M059J (cell line): ENCODE results near the gene DLGAP1. TPM values are rescaled to one million over a fixed set of nuclear protein-coding genes. Genes with fewer than 3 reads are reported as not detected.

Experiments
- DNase-seq: peaks from one replicate; pipeline ENCODE4 v3.0.0-alpha.2; 2012; ENCODE audit warnings: low read depth
- total RNA-seq: library from RNA; depleted of rRNA; stranded (reverse); fragments of >200 nt; shearing (Covaris generic); gene quantifications from 2 replicates; pipeline ENCODE4 v1.2.3, GENCODE V29; 2014

The DLGAP1 gene
- total RNA-seq, 1 experiment from 2014 or later, result not detected

DNA sequence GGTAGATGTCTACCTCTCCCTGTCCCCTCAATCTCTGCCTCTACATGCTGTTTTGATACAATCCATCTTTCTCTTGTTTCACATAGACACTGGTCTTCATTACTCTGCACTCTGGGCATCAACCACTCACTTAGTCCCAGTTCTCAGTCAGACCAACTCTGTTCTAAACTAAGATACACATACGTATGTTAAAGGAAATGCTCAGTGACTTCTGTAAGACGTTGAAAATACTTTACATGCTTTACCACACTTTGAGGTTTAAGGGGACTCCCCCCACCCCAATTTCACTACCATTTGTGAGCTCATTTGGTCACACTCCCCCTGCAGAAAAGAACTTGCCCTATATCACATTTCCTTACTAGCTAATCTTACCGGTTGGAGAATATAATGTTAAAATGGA, 507.7 kb downstream of the DLGAP1 start:
- no peak for DNase-seq

DNA sequence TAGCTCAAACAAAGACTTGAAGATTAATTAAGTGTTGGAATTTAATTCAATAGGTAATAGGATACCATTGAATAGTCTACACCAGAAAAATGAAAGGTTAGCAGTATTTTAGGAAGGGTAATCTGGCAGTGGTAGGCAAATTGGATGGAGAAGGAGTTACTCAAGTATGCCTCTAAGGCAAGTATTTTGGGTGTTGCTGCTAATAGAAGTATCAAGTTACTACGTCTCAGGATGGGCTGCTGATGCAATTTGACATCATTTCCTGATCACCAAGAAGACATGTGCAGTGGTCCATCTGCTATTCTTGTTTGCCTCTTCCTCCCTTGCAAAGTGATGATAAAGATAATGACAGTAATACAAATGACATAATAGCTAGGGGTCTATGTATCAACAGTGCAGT, 519.8 kb downstream of the DLGAP1 start:
- DNase-seq, result no peak

DNA sequence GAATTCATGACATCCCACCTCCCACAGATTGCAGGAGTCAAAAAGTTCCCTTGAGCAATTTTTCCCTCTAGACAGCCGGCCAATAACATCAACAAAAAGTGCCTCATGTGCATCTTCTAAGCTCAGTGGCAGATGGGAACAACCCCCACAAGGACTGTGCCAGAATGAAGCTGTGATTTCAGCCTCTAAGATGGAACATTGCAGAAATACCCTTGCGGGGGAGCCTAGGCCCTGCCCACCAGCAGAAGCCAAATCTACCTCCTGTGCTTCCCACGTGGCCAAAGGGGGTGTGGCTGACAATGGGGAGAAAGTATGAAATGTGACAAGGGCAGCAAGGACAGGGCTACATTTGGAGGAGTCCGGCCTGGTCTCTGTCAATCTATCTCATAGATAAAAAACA, 522.8 kb downstream of the DLGAP1 start:
- no peak for DNase-seq

DNA sequence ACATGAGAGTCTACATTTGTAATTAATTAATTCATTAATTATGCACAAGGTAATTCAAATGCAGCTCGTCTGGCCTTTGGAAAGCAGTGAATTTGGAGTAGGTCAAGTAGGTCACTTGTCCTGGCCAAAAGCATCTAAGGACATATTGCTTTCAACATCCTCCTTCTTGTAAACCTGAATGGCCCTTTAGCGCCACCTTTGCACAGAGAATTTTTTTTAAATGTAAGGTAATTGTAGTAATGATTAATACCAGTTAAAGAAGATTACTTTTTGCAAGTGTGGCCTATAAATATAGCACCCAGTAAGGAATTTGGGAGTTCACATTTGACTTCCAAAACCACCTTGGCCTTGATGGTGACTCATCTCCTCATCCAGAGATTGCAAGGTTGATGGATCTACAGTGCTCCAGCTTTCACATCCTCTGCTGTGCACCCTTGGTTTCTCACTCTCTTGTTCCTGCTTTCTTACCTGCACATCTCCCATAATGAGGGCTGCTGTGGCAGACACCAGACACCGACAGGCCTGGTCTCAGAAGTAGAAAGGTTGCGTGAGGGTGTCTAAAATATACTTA, 523.5 kb downstream of the DLGAP1 start:
- peak; percentile 5 for DNase-seq

DNA sequence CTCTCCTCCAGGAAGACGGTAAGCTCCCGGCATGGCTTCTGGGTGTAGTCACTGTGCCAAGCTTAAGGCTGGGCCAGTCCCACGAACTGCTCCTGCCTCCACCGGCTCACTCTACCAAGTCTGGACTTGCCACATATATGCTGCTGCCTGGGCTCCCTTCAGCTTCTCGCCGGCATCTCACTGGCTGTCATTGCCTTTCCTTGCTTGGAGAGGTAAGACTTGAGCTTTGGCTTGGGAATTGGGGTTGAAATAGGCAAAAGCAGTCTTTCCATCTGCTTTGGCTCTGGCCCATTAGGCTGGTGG, 524.1 kb downstream of the DLGAP1 start:
- DNase-seq, result no peak

DNA sequence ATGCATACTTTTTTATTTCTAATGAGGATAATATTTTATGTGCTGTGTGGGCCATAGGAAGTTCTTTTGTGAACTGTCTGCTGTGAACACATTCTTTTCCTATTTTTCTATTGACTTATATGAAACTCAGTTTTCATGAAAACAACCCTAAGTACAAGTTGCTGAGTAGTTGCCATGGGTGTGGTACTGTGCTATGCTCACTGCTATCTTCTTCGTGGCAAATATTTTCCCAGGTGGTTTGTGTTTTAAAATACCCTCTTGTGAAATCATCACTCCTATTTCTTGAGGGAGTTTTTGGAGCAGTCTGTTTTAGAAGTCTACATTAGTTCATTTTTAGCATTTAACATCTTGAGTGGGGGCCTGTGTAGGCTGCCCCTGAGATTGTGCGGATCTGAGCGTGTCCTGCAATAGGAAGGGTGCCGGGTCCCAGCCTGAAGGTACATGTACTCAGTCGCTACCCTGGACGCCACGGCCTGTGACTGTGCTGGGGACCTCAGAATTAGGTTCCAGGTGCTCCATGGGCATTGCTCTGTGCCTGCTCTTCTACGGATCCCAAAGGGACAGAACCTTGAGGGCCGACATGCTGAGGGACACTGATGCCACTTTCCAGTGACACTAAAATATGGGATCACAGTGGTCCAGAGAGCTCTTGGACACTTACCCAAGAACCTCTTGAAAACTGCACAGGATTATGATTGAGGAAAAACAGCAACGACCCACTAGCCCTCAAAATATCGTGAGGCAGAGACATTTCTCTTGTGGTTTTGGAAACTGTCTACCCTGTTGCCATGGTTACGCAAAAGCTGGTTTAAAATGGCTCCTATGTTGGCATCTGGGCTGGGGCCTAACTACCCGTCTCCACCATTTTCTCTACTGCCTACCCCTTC, 524.7 kb downstream of the DLGAP1 start:
- no peak for DNase-seq

GRCh38 chr18:3924455-3924854, 530.7 kb downstream of the DLGAP1 start:
- no peak for DNase-seq

GRCh38 chr18:3923750-3924149, 531.4 kb downstream of the DLGAP1 start:
- DNase-seq, result peak; percentile 5

DNA sequence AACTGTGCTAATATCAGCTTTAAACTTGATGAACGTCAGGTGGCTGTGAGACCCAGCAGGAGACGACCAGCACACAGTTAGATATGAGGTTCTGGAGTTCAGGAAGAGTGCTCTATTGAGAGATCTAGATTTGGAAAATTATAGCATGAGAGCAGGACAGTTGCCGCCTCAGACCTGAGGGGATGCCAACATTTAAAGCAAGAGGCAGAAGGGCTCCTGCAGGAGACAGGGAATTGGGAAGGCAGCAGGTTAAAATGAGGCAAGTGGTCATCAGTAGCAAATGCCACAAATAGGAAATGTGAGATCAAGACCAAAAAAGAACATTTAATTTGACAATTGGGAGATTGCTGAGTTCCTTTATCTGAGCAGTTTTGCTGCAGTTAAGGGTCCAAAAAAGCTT, 533.3 kb downstream of the DLGAP1 start:
- DNase-seq, result no peak

DNA sequence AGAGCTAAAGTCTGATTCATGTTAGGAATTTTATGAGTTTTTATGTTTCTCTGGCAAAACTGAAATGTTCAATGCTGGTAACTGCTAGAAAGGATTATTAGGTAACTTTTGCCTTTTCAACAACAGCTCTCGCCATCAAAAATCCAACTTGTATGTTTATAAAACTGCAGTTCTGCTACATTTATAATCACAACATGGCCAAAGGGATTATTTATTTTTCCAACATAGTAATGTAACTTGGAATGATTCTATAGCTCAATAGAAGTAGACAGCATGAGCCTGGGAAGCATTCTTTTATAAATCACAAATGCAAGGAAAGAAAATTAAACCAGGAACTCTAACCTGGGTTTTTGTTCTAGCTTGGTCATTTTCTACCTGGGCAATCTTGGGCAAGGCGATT, 534.3 kb downstream of the DLGAP1 start:
- no peak for DNase-seq

DNA sequence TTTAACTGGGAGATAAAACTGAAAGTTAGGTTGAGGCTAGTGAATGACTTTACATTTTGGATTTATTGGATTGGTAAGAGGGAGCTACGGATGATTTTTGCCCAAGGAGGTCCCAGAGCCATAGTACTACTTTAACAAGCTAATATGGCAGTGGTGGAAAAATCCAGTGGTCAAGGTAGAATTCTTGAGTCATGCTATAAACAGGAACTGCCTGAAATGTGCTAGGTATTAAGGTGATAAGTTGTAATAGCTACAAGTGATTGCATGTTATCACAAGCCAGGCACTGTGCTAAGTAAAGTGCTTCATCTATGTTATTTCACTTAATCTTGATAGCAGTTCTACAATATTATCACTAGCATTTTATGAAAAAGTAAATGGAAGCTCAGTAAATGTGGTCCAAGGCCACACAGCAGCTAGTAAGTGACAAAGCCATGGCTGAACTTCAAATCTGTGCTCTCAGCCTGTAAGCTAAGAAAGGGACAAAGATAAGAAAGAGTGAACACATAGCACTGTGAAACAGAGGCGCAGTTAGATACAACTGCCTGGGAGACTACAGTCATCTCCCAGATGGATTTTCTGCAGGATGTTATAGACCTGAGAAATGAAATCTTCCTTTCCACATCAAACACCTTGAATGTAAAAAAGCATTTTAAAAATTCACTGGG, 535.6 kb downstream of the DLGAP1 start:
- no peak for DNase-seq

GRCh38 chr18:3916082-3916481, 539.0 kb downstream of the DLGAP1 start:
- DNase-seq, result no peak

DNA sequence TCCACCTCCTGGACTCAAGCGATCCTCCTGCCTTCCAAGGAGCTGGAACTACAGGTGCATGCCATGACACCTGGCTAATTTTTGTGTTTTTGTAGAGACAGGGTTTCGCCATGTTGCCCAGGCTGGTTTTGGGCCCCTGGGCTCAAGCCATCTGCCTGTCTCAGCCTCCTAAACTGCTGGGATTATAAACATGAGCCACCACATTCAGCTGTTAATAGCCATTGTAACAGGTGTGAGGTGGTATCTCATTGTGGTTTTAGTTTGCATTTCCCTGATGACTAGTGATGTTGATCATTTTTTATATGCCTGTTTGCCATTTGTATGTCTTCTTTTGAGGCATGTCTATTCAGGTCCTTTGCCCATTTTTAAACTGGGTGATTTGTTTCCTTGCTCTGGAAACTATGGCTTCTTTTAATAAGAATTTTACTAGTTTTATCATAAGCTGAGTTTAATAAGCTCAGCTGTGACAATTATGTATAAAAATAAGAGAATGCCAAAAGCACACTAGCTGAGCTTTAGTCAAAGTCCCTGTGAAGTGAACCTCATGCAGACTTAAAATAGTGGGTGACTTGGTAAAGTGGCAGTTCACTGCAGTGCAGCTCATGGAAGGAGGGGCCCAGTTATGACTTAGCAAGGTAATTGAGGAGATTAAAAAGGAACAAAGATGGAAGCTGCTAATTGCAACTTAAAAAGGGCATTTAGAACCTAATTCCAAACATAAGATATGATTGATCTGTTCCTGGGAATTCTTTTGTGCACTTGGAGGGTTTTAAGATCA, 540.1 kb downstream of the DLGAP1 start:
- DNase-seq, result no peak

- no peak for DNase-seq
Observed at GRCh38 chr18:3914109-3914508, 541.0 kb downstream of the DLGAP1 start.

GRCh38 chr18:3912705-3913104, 542.4 kb downstream of the DLGAP1 start:
- DNase-seq, result no peak

DNA sequence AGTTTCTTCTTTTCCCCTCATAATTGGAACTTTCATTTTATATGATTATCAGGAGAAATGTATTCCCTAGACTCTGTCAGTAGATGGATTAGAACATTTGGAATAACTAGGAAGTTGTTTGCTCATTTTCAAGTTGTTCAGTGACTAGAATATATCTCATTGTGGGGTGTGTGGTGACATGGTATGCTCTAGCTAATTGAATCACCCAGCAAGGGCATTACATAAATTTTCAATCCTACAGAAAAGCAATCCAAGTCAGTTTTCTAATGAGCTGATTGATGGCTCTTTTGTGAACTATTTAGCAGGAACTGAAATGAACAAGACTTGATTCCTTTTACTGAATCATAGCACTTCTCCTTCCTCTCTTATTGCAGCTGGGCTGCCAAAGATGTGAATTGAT, 543.7 kb downstream of the DLGAP1 start:
- DNase-seq, result no peak

DNA sequence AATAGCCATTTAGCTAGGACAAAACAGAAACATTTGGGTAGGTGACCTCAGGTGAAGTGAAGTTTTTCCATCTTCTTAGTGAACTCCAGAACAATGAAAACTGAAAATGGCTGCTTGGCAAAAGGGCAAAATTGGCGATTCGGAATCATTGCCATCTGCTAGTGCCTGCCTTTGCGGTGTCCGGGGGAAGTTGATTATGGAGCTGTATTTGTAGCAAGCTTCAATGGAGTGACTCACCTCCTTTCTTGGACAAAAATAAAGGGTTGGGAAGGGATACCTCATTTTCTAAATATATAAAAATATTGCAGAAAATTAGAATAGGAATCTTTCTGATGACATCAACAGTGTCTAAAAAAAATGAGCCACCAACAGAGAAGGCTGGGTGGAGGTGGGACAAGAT, 544.6 kb downstream of the DLGAP1 start:
- DNase-seq, result peak; percentile 53

DNA sequence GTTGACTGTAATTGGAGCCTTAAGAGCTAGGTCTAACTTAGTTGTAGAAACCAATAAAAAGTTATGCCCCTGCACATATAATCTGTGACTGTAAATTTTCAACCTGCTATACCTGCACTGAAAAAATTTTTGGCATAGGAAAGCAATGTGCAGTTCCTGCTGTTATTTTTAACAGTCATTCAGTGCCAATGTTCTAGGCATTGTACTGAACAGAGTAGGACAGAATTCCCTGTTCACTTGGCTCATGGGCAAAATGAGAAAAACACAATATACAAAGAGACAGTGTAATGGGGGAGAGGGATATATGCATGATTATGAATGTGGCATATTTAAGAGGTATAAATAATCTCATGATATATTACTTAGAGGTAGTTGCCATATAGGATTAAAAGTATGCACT, 547.2 kb downstream of the DLGAP1 start:
- no peak for DNase-seq

- no peak for DNase-seq
Observed at GRCh38 chr18:3906116-3906750, 548.9 kb downstream of the DLGAP1 start.

- DNase-seq, result peak; percentile 84
Observed at GRCh38 chr18:3903337-3903736, 551.8 kb downstream of the DLGAP1 start.

- no peak for DNase-seq
Observed at GRCh38 chr18:3902676-3903075, 552.4 kb downstream of the DLGAP1 start.

DNA sequence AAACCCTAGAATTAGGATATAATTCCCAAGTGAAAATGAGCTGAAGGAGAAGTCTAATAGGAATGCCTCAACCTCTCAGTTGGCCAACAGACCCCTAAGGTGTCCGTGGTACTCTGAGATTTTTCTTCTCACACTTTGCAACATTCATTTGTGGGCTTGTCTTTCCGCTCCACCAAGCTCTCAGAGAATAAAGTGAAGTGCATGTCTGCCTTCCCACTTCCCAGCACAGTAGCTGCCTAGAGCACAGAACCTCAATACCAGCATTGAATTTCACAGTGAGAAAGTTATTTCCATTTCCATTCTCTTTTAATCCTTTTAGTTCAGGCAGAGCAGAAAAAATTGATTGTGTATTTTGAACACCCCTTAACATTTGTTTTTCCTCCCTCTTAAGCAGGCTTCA, 553.3 kb downstream of the DLGAP1 start:
- no peak for DNase-seq
